HepG2 (cell line): ENCODE data around the gene MIF4GD. TPM values are rescaled to one million over a fixed set of nuclear protein-coding genes. Genes with fewer than 3 reads are reported as not detected.

ENCODE experiments used
- ATM ChIP-seq: fragments of 450-650 bp; IDR thresholded peaks from 2 replicates; pipeline ENCODE4 v1.7.1; 2017; ENCODE audit warnings: mild to moderate bottlenecking, borderline replicate concordance
- DPF2 ChIP-seq: sonication (generic); formaldehyde crosslinking; IDR thresholded peaks from 2 replicates; pipeline ENCODE4 v1.4.0; 2020; ENCODE audit warnings: mild to moderate bottlenecking, low read depth, missing genetic modification reagents, borderline replicate concordance
- IKZF4 ChIP-seq: sonication (generic); formaldehyde crosslinking; IDR thresholded peaks from 2 replicates; pipeline ENCODE4 v1.5.1; 2020; ENCODE audit warnings: borderline replicate concordance, mild to moderate bottlenecking, low read depth, missing genetic modification reagents; ENCODE audit errors: not compliant biosample characterization
- MAFG ChIP-seq: sonication (generic); formaldehyde crosslinking; IDR thresholded peaks from 2 replicates; pipeline ENCODE4 v1.5.1; 2020; ENCODE audit warnings: mild to moderate bottlenecking, missing genetic modification reagents
- MEF2D ChIP-seq: sonication (generic); formaldehyde crosslinking; IDR thresholded peaks from 2 replicates; pipeline ENCODE4 v1.5.1; 2020; ENCODE audit warnings: mild to moderate bottlenecking, missing genetic modification reagents
- PAWR ChIP-seq: sonication (generic); formaldehyde crosslinking; IDR thresholded peaks from 2 replicates; pipeline ENCODE4 v1.4.0; 2020; ENCODE audit warnings: missing genetic modification reagents, mild to moderate bottlenecking, borderline replicate concordance
- RARG ChIP-seq: sonication (generic); formaldehyde crosslinking; IDR thresholded peaks from 2 replicates; pipeline ENCODE4 v1.4.0; 2020; ENCODE audit warnings: low read depth, mild to moderate bottlenecking, missing genetic modification reagents
- SKIL ChIP-seq: sonication (generic); formaldehyde crosslinking; IDR thresholded peaks from 2 replicates; pipeline ENCODE4 v1.8.0; 2022; ENCODE audit warnings: missing genetic modification reagents, mild to moderate bottlenecking, moderate library complexity, borderline replicate concordance
- ZNF138 ChIP-seq: sonication (generic); formaldehyde crosslinking; IDR thresholded peaks from 2 replicates; pipeline ENCODE4 v1.5.0; 2020; ENCODE audit warnings: mild to moderate bottlenecking, low read depth, missing genetic modification reagents
- ZNF292 ChIP-seq: sonication (generic); formaldehyde crosslinking; IDR thresholded peaks from 2 replicates; pipeline ENCODE4 v1.8.1; 2022; ENCODE audit warnings: mild to moderate bottlenecking, low read depth, missing genetic modification reagents, borderline replicate concordance
- ZNF547 ChIP-seq: sonication (generic); formaldehyde crosslinking; IDR thresholded peaks from 2 replicates; pipeline ENCODE4 v1.5.1; 2020; ENCODE audit warnings: mild to moderate bottlenecking, missing genetic modification reagents
- polyA plus RNA-seq, 8 experiments: library from polyadenylated mRNA; depleted of rRNA in 3 of 8; stranded (reverse) in 7 of 8; unstranded in 1 of 8; fragments of >200 nt; fragmentation: Illumina TruSeq in 4 of 8; extraction: Trizol in 4 of 8; gene quantifications; 2 replicates each; pipeline versions ENCODE4 v1.2.1 to v1.2.3, GENCODE V29; 2011 to 2016; ENCODE audit warnings: low read depth in 4 of 8, missing spikeins in 1 of 8, mixed read lengths in 1 of 8; ENCODE audit not compliant: insufficient read depth in 1 of 8
- total RNA-seq, 5 experiments: library from RNA; depleted of rRNA; stranded (reverse); fragments of >200 nt; fragmentation: Illumina TruSeq; extraction: Trizol; gene quantifications; 2 replicates each; pipeline ENCODE4 v1.2.3, GENCODE V29; 2016; ENCODE audit warnings: low read depth in 1 of 5
- TF ChIP-seq, protein P1 (sequence below), 2 experiments: sonication (generic) in 1 of 2; formaldehyde crosslinking in 1 of 2; IDR thresholded peaks; 2 replicates each; pipeline versions ENCODE4 v1.6.1 to v1.9.0; 2014 to 2022; ENCODE audit warnings: antibody characterized with exemption in 1 of 2, borderline replicate concordance in 1 of 2, inconsistent platforms in 1 of 2, low read depth in 1 of 2, missing genetic modification reagents in 1 of 2
- TF ChIP-seq, protein P2 (sequence below): sonication (generic); formaldehyde crosslinking; conservative IDR thresholded peaks from 2 replicates; pipeline ENCODE4 v1.4.0; 2020; ENCODE audit warnings: missing genetic modification reagents
- TF ChIP-seq, protein P3 (sequence below): IDR thresholded peaks from 2 replicates; pipeline ENCODE4 v1.6.1; 2016; ENCODE audit warnings: missing biosample characterization, missing genetic modification reagents, low read depth

MIF4GD gene
- total and polyA plus RNA-seq, 2 of the 13 experiments (the other 11 are each of a cell fraction or from before 2014, with no cell fraction given): 14.0 to 28.0 TPM

DNA sequence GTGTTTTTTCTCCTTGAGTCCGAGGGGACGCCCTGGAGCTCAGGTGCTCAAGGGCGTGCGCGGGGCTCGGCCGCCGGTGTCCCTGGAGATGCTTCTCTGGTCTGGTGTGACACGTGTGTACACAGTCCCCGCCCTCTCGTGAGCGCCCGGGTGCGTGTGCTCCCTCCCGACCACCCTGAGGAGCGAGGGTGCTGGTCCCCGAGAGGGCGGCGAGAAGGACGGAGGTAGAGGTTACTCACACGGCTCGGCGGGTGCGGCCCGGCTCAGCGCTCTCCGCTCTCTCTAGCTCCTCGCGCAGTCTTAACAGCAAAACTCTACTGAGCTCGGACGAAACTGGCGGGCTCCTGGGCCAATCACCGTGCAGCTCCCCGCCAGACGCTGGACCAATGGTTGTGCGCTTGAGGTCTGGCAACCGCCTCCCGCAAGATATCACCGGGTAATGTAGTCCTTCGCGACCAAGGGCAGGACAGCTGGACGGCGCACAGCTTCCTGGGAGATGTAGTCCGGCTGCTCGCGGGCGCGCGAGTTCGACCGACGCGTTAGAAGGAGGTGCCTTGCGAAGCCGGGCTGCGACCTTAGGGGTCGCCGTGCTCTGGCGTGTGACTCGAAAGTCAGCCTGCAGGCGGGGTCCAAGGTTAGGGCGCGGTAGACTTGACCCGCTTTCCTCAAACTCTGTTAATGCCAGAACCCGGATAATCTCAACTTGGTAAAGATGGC lies 18.2 kb upstream of the MIF4GD start, which contains the start of gene SLC25A19 (continued):
- TF ChIP-seq ATM (no peak), IKZF4 (CRISPR knock-in tag) (peak; percentile 29), DPF2 (CRISPR knock-in tag) (0 out of 2 replicates have a peak, but pooled peaks have one; percentile 8), RARG (CRISPR knock-in tag) (no peak), ZNF138 (CRISPR knock-in tag) (no peak; the same call in 1 of the 2 replicates), PAWR (CRISPR knock-in tag) (peak; percentile 6; the same call in 1 of the 2 replicates), ZNF547 (CRISPR knock-in tag) (peak; percentile 74), SKIL (peak; percentile 54), MAFG (no peak), MEF2D (CRISPR knock-in tag) (peak; percentile 76), ZNF292 (CRISPR knock-in tag) (peak; percentile 96; the same call in 1 of the 2 replicates)
- TF ChIP-seq, protein P1, sequence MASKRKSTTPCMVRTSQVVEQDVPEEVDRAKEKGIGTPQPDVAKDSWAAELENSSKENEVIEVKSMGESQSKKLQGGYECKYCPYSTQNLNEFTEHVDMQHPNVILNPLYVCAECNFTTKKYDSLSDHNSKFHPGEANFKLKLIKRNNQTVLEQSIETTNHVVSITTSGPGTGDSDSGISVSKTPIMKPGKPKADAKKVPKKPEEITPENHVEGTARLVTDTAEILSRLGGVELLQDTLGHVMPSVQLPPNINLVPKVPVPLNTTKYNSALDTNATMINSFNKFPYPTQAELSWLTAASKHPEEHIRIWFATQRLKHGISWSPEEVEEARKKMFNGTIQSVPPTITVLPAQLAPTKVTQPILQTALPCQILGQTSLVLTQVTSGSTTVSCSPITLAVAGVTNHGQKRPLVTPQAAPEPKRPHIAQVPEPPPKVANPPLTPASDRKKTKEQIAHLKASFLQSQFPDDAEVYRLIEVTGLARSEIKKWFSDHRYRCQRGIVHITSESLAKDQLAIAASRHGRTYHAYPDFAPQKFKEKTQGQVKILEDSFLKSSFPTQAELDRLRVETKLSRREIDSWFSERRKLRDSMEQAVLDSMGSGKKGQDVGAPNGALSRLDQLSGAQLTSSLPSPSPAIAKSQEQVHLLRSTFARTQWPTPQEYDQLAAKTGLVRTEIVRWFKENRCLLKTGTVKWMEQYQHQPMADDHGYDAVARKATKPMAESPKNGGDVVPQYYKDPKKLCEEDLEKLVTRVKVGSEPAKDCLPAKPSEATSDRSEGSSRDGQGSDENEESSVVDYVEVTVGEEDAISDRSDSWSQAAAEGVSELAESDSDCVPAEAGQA (IDR thresholded peaks at IDR 0.05; ENCODE audit: low read depth): peak; percentile 77
- TF ChIP-seq, protein P1 (CRISPR knock-in tag; IDR thresholded peaks at IDR 0.05; ENCODE audit: borderline replicate concordance): no peak
- TF ChIP-seq, protein P2, sequence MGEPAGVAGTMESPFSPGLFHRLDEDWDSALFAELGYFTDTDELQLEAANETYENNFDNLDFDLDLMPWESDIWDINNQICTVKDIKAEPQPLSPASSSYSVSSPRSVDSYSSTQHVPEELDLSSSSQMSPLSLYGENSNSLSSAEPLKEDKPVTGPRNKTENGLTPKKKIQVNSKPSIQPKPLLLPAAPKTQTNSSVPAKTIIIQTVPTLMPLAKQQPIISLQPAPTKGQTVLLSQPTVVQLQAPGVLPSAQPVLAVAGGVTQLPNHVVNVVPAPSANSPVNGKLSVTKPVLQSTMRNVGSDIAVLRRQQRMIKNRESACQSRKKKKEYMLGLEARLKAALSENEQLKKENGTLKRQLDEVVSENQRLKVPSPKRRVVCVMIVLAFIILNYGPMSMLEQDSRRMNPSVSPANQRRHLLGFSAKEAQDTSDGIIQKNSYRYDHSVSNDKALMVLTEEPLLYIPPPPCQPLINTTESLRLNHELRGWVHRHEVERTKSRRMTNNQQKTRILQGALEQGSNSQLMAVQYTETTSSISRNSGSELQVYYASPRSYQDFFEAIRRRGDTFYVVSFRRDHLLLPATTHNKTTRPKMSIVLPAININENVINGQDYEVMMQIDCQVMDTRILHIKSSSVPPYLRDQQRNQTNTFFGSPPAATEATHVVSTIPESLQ (CRISPR knock-in tag): no peak
- TF ChIP-seq, protein P3, sequence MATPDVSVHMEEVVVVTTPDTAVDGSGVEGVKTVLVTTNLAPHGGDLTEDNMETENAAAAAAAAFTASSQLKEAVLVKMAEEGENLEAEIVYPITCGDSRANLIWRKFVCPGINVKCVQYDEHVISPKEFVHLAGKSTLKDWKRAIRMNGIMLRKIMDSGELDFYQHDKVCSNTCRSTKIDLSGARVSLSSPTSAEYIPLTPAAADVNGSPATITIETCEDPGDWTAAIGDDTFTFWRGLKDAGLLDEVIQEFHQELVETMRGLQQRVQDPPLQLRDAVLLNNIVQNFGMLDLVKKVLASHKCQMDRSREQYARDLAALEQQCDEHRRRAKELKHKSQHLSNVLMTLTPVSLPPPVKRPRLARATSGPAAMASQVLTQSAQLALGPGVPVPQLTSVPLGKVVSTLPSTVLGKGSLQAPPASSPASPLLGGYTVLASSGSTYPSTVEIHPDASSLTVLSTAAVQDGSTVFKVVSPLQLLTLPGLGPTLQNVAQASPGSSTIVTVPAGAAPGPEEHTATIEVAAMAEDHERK (CRISPR knock-in tag): peak; percentile 77
